Measurements from ENCODE around the gene SEBOX. TPM values are rescaled to one million over a fixed set of nuclear protein-coding genes. Genes with fewer than 3 reads are reported as not detected.

The SEBOX gene
- total RNA-seq, 4 donors from 2014 or later, result not detected

DNA sequence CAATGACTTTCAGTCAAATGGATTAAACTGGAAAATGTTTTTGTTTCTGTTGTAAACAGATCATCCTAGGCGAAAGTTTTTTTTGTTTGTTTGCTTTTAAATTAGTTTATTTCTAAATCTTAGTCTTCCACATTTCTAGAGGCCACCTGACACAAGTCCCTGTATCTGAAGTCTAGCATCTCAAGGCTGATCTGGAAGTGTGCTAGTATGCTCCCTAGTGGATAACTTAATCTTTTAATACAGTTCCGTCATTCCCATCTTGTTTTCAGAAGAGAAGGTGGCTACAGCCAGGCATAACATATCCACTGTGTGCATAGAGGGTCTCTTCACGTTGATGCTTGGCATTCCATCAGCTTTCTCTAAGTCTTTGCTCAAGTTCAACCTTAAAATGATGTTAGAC lies 37.3 kb downstream of the SEBOX start:
- no peaks in the 10 kb centered on the region for H3K27me3 ChIP-seq
- peaks cover 0 to 46% of the 10 kb centered on the region in 2 donors for H3K36me3 ChIP-seq
- intact Hi-C loops (cut with DNase I; ENCODE audit: low total_unique reads) (no loop called here), in situ Hi-C loops (cut with MboI; ENCODE audit: low sequenced_read_pairs in 4 of 4) (loop anchor here in 2 of 4 donors (25.0 kb wide), 1 partner anchor 635 kb away; the partner anchor contains the start of gene PHF12 (in 2 of the 2))
- DNase-seq (no peak), ATAC-seq (no peak)
- H3K27ac ChIP-seq, result no peak overlapping the region
- H3K4me3 ChIP-seq, result no peak overlapping the region
- H3K9me3 ChIP-seq, result no peaks in the 10 kb centered on the region
- TF ChIP-seq, protein P1, sequence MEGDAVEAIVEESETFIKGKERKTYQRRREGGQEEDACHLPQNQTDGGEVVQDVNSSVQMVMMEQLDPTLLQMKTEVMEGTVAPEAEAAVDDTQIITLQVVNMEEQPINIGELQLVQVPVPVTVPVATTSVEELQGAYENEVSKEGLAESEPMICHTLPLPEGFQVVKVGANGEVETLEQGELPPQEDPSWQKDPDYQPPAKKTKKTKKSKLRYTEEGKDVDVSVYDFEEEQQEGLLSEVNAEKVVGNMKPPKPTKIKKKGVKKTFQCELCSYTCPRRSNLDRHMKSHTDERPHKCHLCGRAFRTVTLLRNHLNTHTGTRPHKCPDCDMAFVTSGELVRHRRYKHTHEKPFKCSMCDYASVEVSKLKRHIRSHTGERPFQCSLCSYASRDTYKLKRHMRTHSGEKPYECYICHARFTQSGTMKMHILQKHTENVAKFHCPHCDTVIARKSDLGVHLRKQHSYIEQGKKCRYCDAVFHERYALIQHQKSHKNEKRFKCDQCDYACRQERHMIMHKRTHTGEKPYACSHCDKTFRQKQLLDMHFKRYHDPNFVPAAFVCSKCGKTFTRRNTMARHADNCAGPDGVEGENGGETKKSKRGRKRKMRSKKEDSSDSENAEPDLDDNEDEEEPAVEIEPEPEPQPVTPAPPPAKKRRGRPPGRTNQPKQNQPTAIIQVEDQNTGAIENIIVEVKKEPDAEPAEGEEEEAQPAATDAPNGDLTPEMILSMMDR (IDR thresholded peaks at IDR 0.05 in 4 of 5, conservative IDR thresholded peaks at IDR 0.05 in 1 of 5), result peak in 1 of 5 experiments; percentile 7
- no peak for TF ChIP-seq POLR2A (IDR thresholded peaks at IDR 0.05)
- H3K4me1 ChIP-seq, result no peaks in the 10 kb centered on the region

DNA sequence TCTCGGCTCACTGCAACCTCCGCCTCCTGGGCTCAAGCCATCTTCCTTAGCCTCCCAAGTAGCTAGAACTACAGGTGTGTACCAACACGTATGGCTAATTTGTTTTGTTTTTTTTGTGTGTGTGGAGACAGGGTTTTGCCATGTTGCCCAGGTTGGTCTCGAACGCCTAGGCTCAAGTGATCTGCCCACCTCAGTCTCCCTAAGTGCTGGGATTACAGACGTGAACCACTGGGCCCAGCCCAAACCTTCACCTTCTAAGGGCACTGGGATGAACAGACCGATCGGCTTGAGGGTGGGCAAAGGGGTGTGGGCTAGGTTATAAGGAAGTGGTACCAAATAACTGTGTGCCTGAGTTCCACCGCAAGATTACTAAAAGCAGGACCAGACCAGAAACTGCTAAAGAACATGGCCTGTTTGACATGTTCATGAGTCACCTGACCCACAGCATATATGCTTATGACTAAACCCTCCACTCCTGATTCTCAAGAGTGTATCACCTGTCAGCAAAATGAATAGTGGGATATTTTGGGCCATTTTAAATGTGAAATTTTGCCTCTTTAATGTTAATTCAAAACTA lies 37.9 kb downstream of the SEBOX start:
- in situ Hi-C loops (cut with MboI; ENCODE audit: low sequenced_read_pairs in 4 of 4) (loop anchor here in 2 of 4 donors (25.0 kb wide), 1 partner anchor 635 kb away; the partner anchor contains the start of gene PHF12 (in 2 of the 2)), intact Hi-C loops (cut with DNase I; ENCODE audit: low total_unique reads) (no loop called here)
- TF ChIP-seq, protein P1 (IDR thresholded peaks at IDR 0.05 in 4 of 5, conservative IDR thresholded peaks at IDR 0.05 in 1 of 5), result no peak
- no peak for TF ChIP-seq POLR2A (IDR thresholded peaks at IDR 0.05)
- Histone ChIP-seq H3K4me1 (no peaks in the 10 kb centered on the region), H3K4me3 (no peak overlapping the region), H3K36me3 (peaks cover 0 to 45% of the 10 kb centered on the region in 2 donors), H3K27ac (no peak overlapping the region), H3K9me3 (no peaks in the 10 kb centered on the region), H3K27me3 (no peaks in the 10 kb centered on the region)
- no peak for DNase-seq
- ATAC-seq, result no peak

DNA sequence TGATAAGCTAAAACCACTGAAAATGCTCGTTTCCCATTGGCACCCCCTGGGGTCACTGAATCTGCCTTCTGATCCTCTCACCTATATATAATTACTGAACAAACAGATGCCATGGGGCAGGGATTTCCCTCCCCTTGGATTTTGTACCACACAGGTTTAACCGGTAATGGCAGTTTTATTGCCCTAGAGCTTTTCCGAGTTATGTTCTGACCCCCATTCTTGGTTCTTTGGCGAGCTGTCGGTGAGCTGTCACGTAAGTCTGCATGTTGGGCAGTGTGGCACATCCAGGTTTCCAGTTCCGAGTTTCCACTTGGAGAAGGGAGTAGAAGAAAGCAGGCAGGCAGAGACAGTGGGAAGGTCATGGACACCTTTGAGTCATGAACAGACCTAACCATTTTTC lies 38.9 kb downstream of the SEBOX start:
- peaks cover 0 to 35% of the 10 kb centered on the region in 2 donors for H3K36me3 ChIP-seq
- in situ Hi-C loops (cut with MboI; ENCODE audit: low sequenced_read_pairs in 4 of 4), result loop anchor here in 2 of 4 donors (25.0 kb wide), 1 partner anchor 636 kb away; the partner anchor contains the start of gene PHF12 (in 2 of the 2)

DNA sequence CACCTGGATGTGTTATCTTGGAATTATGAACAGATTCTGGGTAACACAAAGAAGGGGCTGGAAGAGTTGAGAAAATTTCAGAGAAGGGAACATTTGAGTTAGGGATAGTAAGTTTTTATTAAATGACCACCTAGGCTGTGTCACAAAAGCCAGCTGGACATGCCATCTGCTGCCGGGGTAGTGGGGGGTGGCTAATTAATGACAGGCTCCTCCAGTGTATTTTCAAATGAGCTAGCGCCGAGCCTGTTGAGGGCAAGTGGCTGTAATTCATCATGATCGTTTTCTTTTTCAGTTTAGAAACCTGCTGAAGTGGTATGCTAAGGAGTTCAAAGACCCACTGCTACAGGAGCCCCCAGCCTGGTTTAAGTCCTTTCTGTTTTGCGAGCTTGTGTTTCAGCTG lies 39.8 kb downstream of the SEBOX start:
- in situ Hi-C loops (cut with MboI; ENCODE audit: low sequenced_read_pairs in 4 of 4), result loop anchor here in 2 of 4 donors (25.0 kb wide), 1 partner anchor 637 kb away; the partner anchor contains the start of gene PHF12 (in 2 of the 2)
- no peaks in the 10 kb centered on the region for H3K9me3 ChIP-seq
- no peaks in the 10 kb centered on the region for H3K27me3 ChIP-seq
- DNase-seq (no peak), ATAC-seq (no peak)
- H3K4me1 ChIP-seq, result peaks cover under 1 to 2% of the 10 kb centered on the region in 2 donors
- H3K27ac ChIP-seq, result no peak overlapping the region
- H3K4me3 ChIP-seq, result no peak overlapping the region
- intact Hi-C loops (cut with DNase I; ENCODE audit: low total_unique reads), result no loop called here
- H3K36me3 ChIP-seq, result peaks cover 0 to 32% of the 10 kb centered on the region in 2 donors
- TF ChIP-seq, protein P1 (IDR thresholded peaks at IDR 0.05 in 4 of 5, conservative IDR thresholded peaks at IDR 0.05 in 1 of 5), result no peak
- no peak for TF ChIP-seq POLR2A (IDR thresholded peaks at IDR 0.05)

More for the DNA sequence above, 38.9 kb downstream of the SEBOX start:
- Histone ChIP-seq H3K9me3 (no peaks in the 10 kb centered on the region), H3K4me3 (no peak overlapping the region), H3K27ac (no peak overlapping the region), H3K4me1 (no peaks in the 10 kb centered on the region), H3K27me3 (no peaks in the 10 kb centered on the region)
- intact Hi-C loops (cut with DNase I; ENCODE audit: low total_unique reads), result no loop called here
- ATAC-seq (no peak), DNase-seq (no peak)
- no peak for TF ChIP-seq POLR2A (IDR thresholded peaks at IDR 0.05)
- TF ChIP-seq, protein P1 (IDR thresholded peaks at IDR 0.05 in 4 of 5, conservative IDR thresholded peaks at IDR 0.05 in 1 of 5), result no peak

All from gastrocnemius medialis (tissue), 4 donors.